Breast epithelium (tissue), 3 donors: ENCODE results near the gene KLHDC2.

Experiments
- POLR2A ChIP-seq: fragments of 450-650 bp; IDR thresholded peaks from one replicate; pipeline ENCODE4 v1.6.1; 2016; ENCODE audit warnings: antibody characterized with exemption, mild to moderate bottlenecking, moderate library complexity
- POLR2AphosphoS5 ChIP-seq, 3 donors: sonication (generic); formaldehyde crosslinking; IDR thresholded peaks; one replicate each; pipeline ENCODE4 v1.6.1; 2017; ENCODE audit warnings: antibody characterized with exemption in 3 of 3
- TF ChIP-seq, protein P1 (sequence below), 3 donors: fragments of 450-650 bp; IDR thresholded peaks; one replicate each; pipeline ENCODE4 v1.5.1; 2016 to 2017; ENCODE audit warnings: antibody characterized with exemption in 3 of 3, mild to moderate bottlenecking in 3 of 3, moderate library complexity in 3 of 3

GRCh38 chr14:49828640-49829039 is 60.7 kb downstream of the KLHDC2 start:
- TF ChIP-seq, protein P1, sequence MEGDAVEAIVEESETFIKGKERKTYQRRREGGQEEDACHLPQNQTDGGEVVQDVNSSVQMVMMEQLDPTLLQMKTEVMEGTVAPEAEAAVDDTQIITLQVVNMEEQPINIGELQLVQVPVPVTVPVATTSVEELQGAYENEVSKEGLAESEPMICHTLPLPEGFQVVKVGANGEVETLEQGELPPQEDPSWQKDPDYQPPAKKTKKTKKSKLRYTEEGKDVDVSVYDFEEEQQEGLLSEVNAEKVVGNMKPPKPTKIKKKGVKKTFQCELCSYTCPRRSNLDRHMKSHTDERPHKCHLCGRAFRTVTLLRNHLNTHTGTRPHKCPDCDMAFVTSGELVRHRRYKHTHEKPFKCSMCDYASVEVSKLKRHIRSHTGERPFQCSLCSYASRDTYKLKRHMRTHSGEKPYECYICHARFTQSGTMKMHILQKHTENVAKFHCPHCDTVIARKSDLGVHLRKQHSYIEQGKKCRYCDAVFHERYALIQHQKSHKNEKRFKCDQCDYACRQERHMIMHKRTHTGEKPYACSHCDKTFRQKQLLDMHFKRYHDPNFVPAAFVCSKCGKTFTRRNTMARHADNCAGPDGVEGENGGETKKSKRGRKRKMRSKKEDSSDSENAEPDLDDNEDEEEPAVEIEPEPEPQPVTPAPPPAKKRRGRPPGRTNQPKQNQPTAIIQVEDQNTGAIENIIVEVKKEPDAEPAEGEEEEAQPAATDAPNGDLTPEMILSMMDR (IDR thresholded peaks at IDR 0.05) = no peak
- TF ChIP-seq POLR2A (no peak), POLR2AphosphoS5 (IDR thresholded peaks at IDR 0.05) (no peak)
